Medulla oblongata (tissue), 1 donor: Measurements from ENCODE around the gene TMEM108.
"Not testable (repeated sequence)": the region's sequence is repeated elsewhere in the genome, so short reads cannot be mapped to it uniquely, and the experiment has no call there.

Experiments
- DNase-seq: peaks from one replicate; pipeline ENCODE4 v3.0.0-alpha.2; 2015; ENCODE audit errors: extremely low spot score

The TMEM108 gene

GRCh38 chr3:133038089-133038730 lies at the start of gene TMEM108:
TSS of gene TMEM108 (plus strand) at chr3:133038391.
- peak; percentile 92 for DNase-seq

GRCh38 chr3:132995971-132996370 lies 42.2 kb upstream of the TMEM108 start:
- DNase-seq = no peak

GRCh38 chr3:132997404-132998185 lies 40.6 kb upstream of the TMEM108 start:
- DNase-seq = no peak

GRCh38 chr3:133005032-133005431 lies 33.2 kb upstream of the TMEM108 start:
- DNase-seq = not testable (repeated sequence)

GRCh38 chr3:133007601-133008000 lies 30.6 kb upstream of the TMEM108 start:
- no peak for DNase-seq

- DNase-seq = no peak
Measured at GRCh38 chr3:133014325-133014724, 23.9 kb upstream of the TMEM108 start.

GRCh38 chr3:133015573-133015972 lies 22.6 kb upstream of the TMEM108 start:
- DNase-seq = not testable (repeated sequence)

GRCh38 chr3:133016838-133017309 lies 21.3 kb upstream of the TMEM108 start:
- no peak for DNase-seq

GRCh38 chr3:133018921-133019320 lies 19.3 kb upstream of the TMEM108 start:
- no peak for DNase-seq

- DNase-seq = no peak
Measured at GRCh38 chr3:133021206-133021605, 17.0 kb upstream of the TMEM108 start.

GRCh38 chr3:133023362-133023761 lies 14.8 kb upstream of the TMEM108 start:
- no peak for DNase-seq

- no peak for DNase-seq
Measured at GRCh38 chr3:133025546-133025945, 12.6 kb upstream of the TMEM108 start.

GRCh38 chr3:133032301-133032700 lies 5.9 kb upstream of the TMEM108 start:
- no peak for DNase-seq

- DNase-seq = no peak
Measured at GRCh38 chr3:133037436-133037835, 755 bp upstream of the TMEM108 start.

- peak; percentile 14 for DNase-seq
Measured at GRCh38 chr3:133038731-133039375, 662 bp downstream of the TMEM108 start.

GRCh38 chr3:133040696-133041523 lies 2.7 kb downstream of the TMEM108 start:
- DNase-seq = peak; percentile 96

GRCh38 chr3:133041524-133041829 lies 3.3 kb downstream of the TMEM108 start:
- DNase-seq = no peak

- no peak for DNase-seq
Measured at GRCh38 chr3:133042778-133043177, 4.6 kb downstream of the TMEM108 start.

GRCh38 chr3:133047980-133048379 lies 9.8 kb downstream of the TMEM108 start:
- DNase-seq = no peak

- no peak for DNase-seq
Measured at GRCh38 chr3:133049491-133049890, 11.3 kb downstream of the TMEM108 start.

- no peak for DNase-seq
Measured at GRCh38 chr3:133050891-133051290, 12.7 kb downstream of the TMEM108 start.

GRCh38 chr3:133053532-133053931 lies 15.3 kb downstream of the TMEM108 start:
- DNase-seq = no peak
